Aorta (tissue), 5 donors: ENCODE results near the gene TRIM8. TPM values are rescaled to one million over a fixed set of nuclear protein-coding genes. Genes with fewer than 3 reads are reported as not detected.

Experiments
- ATAC-seq: fragments of 200-7000 bp; cut with Tn5 transposase; one replicate; pipeline ENCODE4 v1.9.1; 2022; ENCODE audit warnings: moderate library complexity; ENCODE audit not compliant: low FRiP score
- DNase-seq, 2 donors: peaks; one replicate each; pipeline ENCODE4 v3.0.0-alpha.2; 2020
- H3K27ac ChIP-seq, 2 donors: one replicate each; pipeline ENCODE4 v1.5.1; 2013; ENCODE audit warnings: low read length in 2 of 2, mild to moderate bottlenecking in 2 of 2, moderate library complexity in 2 of 2, control low read depth in 1 of 2, inconsistent platforms in 1 of 2, low read depth in 1 of 2
- H3K27me3 ChIP-seq, 2 donors: one replicate each; pipeline ENCODE4 v1.6.1; 2013; ENCODE audit warnings: control low read depth in 1 of 2, low read length in 1 of 2, mild to moderate bottlenecking in 1 of 2, moderate library complexity in 1 of 2; ENCODE audit not compliant: insufficient read depth in 2 of 2, control insufficient read depth in 1 of 2
- H3K36me3 ChIP-seq, 2 donors: one replicate each; pipeline ENCODE4 v1.6.1; 2013; ENCODE audit warnings: control low read depth in 1 of 2, low read length in 1 of 2, mild to moderate bottlenecking in 1 of 2; ENCODE audit not compliant: insufficient read depth in 2 of 2, control insufficient read depth in 1 of 2
- H3K4me1 ChIP-seq, 2 donors: one replicate each; pipeline ENCODE4 v1.6.1; 2013; ENCODE audit warnings: low read length in 2 of 2, control low read depth in 1 of 2, mild to moderate bottlenecking in 1 of 2, moderate library complexity in 1 of 2; ENCODE audit not compliant: insufficient read depth in 2 of 2, control insufficient read depth in 1 of 2
- H3K4me3 ChIP-seq, 2 donors: one replicate each; pipeline ENCODE4 v1.5.1; 2013; ENCODE audit warnings: low read length in 2 of 2, control low read depth in 1 of 2, mild to moderate bottlenecking in 1 of 2
- H3K9me3 ChIP-seq: one replicate; pipeline ENCODE4 v1.6.1; 2013; ENCODE audit warnings: mild to moderate bottlenecking, low read length; ENCODE audit not compliant: control insufficient read depth
- WGBS, 2 donors: extraction: QIAGEN DNeasy Blood & Tissue Kit; methylation state at CpG; one replicate each; pipeline ENCODE4 v1.1.7; 2013; 5-methylcytosine and 5-hydroxymethylcytosine counted together
- intact Hi-C, 2 donors: fragments of 100-400 bp; cut with DNase I; formaldehyde crosslinking; loops; one replicate each; pipeline versions ENCODE4 v1.14.2 to v1.15.0; 2022
- polyA plus RNA-seq, 2 donors: library from polyadenylated mRNA; stranded (reverse); fragments of 200-250 nt; gene quantifications; one replicate each; pipeline ENCODE4 v1.2.3, GENCODE V29; 2013
- total RNA-seq, 2 donors: library from RNA; stranded (reverse); fragmentation: NEBNext Ultra II Directional; extraction: Animal tissue kit (Norgen Biotek cat#: 25700); gene quantifications; one replicate each; pipeline ENCODE4 v1.2.1, GENCODE V29; 2021
- donor health status: healthy with polysubstance abuse.
- donor health status: Bipolar disorder and iron deficiency.
- donor health status: DM: no; HTN: no; CAD: no.
- donor health status: DM: no; HTN: no; CAD: no.
- donor health status: DM: yes; HTN: yes; CAD: no.

Gene TRIM8
- total and polyA plus RNA-seq, 4 donors, result 40.6 to 189 (median 99.2) TPM

DNA sequence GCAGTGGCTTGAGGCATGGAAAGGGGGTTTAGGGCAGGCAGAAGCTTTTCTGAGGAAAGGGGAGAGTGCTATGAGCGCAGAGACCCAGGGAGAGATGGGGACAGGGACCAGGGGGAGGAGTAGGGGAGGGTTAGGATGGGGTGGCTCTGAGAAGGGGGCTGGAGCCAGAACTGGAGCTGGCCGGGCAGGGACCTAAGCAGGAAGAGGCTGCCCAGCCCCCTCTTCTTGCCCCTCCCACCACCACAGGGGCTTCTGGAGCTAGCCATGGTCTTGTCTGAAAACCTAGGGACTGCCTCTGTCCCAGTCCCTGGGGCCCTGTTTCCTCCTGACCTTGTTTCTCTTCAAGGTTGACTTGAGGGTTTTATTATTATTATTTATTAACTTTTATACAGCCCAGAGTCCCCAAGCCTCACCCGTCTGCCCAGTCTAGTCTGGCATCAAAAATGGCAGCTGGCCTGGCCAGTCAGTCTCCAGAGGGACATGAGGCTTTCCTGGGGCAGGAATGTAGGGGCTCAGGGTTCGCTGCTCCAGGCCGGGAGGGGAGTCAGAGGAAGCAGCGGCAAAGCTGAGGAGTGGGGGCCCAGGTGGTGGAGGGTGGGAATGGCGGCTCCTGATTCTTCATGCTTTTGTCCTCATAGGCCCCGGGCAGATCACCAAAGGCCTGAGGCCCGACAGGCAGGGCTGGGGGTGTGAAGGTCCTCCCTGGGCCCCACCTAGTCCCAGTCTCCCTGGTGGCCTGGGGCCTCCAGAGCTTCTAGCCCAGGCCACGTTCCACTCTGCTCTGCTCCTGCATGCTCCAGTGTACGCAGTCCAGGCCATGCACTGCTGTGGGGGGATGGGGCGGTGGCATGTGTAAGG lies 5.7 kb downstream of the TRIM8 start:
- WGBS, 2 donors, result 54 to 57% methylated on average over 12 of the region's 12 CpGs
- Histone ChIP-seq H3K36me3 (no peaks in the 10 kb centered on the region), H3K27me3 (no peaks in the 10 kb centered on the region), H3K9me3 (no peaks in the 10 kb centered on the region), H3K27ac (no peak overlapping the region), H3K4me1 (no peaks in the 10 kb centered on the region), H3K4me3 (no peak overlapping the region)
- DNase-seq (peak in 1 of 2 donors; percentile 57), ATAC-seq (no peak)
- intact Hi-C loops, result loop anchor here (5.0 kb wide), 2 partner anchors 53 to 62 kb away; partner anchors contain the start of genes ARL3 (in 2 of the 2) and SFXN2 (in 2 of the 2)

DNA sequence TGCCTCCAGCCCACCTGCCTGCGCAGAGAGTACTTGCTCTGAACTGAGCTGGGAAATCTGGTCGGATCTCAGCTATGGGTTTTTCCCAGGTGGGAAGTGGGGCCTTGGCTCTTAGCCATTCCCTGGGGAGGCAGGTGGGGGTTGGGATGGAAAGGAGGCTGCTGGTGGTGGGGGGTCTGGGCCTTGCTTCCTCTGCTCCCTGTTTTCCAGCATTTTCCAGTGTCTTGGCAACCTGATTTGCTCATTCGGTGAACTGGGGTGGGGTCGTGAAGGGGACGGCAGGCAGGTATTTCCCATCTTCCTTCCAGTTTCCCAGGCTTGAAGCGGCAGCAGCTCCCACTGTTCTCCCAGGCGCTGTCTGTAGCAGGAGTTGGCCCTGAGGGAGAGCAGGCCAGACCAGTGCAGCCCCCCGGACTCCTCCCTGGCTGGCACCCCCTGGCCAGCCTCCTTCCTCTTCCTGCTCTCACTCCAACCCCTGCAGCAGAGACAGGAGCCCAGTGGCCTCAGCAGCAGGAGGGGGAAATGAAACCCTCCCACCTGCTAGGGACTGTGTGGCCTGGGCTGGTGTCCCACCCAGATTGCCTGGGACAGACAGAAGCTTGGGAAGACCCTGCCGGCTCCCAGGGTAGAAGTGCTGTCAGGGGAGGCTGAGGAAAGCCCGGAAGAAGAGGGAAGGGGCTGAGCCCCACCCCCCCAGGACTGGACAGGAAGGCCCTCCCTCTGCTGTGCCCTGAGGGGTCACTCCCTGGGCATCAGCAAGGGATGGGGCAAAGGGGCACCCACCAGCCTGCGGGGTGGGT lies 6.6 kb downstream of the TRIM8 start:
- intact Hi-C loops, result no loop called here
- Histone ChIP-seq H3K36me3 (peaks cover 0 to 2% of the 10 kb centered on the region in 2 donors), H3K9me3 (no peaks in the 10 kb centered on the region), H3K4me1 (no peaks in the 10 kb centered on the region), H3K27ac (no peak overlapping the region), H3K27me3 (no peaks in the 10 kb centered on the region), H3K4me3 (no peak overlapping the region)
- DNase-seq (peak in 1 of 2 donors; percentile 43), ATAC-seq (no peak)
- 56 to 63% methylated on average over 11 of the region's 11 CpGs for WGBS, 2 donors

DNA sequence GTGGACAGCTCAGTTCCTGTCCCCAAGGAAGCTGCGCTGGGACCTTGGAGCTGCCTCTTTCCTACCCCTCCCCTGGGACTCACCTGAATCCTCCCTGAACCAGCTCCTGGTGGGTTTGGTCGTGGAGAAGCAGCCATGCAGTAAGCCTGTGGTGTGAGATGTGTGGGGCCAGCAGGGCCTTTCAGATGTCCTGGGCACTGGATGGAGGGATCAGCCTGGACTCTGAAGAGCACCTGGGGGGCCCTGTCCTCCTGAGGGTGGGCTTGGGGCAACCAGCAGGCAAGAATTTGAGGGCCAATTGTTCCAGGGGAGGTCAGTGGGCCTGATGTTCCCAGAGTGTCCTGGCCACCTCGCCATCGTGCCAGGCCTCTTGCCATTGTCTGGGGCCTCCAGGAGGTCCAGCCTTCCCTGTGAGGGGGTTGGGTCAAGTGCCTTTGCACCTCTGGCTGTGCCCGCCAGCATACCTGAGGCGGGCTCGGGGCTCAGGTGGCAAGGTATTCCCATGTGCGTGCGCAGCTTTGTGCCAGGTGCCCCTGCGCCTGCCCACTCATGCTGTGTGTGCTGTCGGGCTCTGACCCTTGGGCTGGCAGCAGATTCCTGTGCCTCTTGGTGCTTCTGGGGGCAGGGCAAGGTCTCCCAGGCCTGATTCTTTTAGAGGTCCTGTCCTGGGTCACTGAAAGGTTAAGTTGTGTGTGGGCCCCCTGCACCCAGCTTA lies 7.3 kb downstream of the TRIM8 start:
- no peak for ATAC-seq
- H3K4me3 ChIP-seq, result no peak overlapping the region
- 80 to 81% methylated on average over 11 of the region's 11 CpGs for WGBS, 2 donors
- H3K9me3 ChIP-seq, result no peaks in the 10 kb centered on the region
- DNase-seq, result peak in 1 of 2 donors; percentile 55
- no peak overlapping the region for H3K27ac ChIP-seq
- no peaks in the 10 kb centered on the region for H3K4me1 ChIP-seq
- no peaks in the 10 kb centered on the region for H3K27me3 ChIP-seq
- H3K36me3 ChIP-seq, result peaks cover 0 to 8% of the 10 kb centered on the region in 2 donors
- intact Hi-C loops, result no loop called here

DNA sequence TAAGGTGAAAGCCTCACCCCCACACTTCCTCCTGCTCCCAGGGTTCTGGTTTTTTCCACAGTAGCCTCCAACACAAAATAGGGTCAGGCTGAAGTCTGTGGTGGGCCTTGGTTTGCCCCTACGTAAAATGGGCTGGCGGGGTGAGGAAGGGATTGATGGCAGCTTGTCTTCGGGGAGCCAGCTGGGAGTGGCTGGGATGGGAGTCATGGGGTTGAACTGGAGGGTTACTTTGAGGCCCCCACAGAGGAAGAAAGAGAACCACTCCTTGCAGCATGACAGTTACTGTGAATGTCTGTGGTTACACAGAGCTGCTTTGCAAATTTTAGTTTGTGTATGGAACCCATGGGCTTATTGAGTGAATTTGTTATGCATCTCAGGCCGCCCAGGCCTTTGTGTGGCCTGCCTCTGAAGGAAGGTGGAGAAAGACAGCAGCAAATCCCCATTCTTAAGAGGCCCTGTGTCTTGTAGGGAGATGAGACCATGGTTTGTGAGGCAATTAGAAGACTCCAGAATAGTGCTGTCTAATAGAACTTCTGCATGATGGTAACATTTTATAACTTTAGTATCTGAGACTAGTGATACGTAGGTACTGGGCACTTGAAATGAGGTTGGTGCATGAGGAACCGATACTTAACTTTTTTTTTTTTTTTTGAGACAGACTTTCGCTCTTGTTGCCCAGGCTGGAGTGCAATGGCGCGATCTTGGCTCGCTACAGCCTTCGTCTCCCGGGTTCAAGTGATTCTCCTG lies 8.1 kb downstream of the TRIM8 start:
- DNase-seq, result peak in 1 of 2 donors; percentile 22
- no peaks in the 10 kb centered on the region for H3K27me3 ChIP-seq
- H3K36me3 ChIP-seq, result peaks cover 0 to 8% of the 10 kb centered on the region in 2 donors
- H3K9me3 ChIP-seq, result no peaks in the 10 kb centered on the region
- intact Hi-C loops, result no loop called here
- H3K27ac ChIP-seq, result no peak overlapping the region
- ATAC-seq, result no peak
- 84 to 87% methylated on average over 12 of the region's 12 CpGs for WGBS, 2 donors
- no peak overlapping the region for H3K4me3 ChIP-seq
- H3K4me1 ChIP-seq, result no peaks in the 10 kb centered on the region

DNA sequence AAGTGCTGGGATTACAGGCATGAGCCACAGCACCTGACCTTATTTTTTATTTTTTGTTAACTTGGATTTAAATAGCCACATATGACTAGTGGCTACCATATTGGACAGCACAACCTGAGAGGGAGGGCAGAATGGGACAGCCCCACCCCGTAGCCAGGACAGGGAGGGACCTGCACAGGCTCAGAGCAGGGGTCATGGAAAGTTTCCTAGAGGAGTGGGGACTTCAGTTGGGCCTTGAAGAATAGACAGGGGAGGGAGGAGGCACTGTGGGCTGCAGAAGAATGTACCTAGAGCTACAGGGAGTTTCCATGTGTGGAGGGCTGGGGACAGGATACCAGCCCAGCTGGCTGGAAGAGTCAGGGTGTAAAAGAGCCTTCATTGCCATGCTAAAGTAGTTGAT lies 8.8 kb downstream of the TRIM8 start:
- no peak overlapping the region for H3K27ac ChIP-seq
- peak in 1 of 2 donors; percentile 14 for DNase-seq
- no peaks in the 10 kb centered on the region for H3K9me3 ChIP-seq
- intact Hi-C loops, result no loop called here
- peaks cover 0 to 8% of the 10 kb centered on the region in 2 donors for H3K36me3 ChIP-seq
- ATAC-seq, result no peak
- WGBS, 2 donors, result 86 to 96% methylated on average over 1 of the region's 1 CpG
- H3K27me3 ChIP-seq, result no peaks in the 10 kb centered on the region
- no peaks in the 10 kb centered on the region for H3K4me1 ChIP-seq
- no peak overlapping the region for H3K4me3 ChIP-seq

DNA sequence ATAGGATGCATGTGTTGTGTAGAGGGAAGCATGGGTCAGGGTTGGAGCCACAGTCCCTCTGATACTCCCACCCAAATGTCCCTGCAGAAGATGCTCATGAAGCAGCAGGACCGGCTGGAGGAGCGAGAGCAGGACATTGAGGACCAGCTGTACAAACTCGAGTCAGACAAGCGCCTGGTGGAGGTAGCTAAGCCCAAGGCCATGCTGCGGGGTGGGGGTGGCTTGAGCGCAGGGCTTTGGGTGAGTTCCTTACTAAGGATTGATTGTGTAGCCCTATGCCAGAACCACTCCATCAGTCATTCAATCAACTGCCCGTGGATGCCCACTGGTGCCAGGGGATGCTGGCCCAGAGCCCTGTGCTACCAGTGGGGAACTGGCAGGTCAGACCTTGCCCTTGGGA lies 10.3 kb downstream of the TRIM8 start:
- Histone ChIP-seq H3K4me1 (no peaks in the 10 kb centered on the region), H3K4me3 (no peak overlapping the region), H3K27me3 (no peaks in the 10 kb centered on the region), H3K27ac (no peak overlapping the region), H3K9me3 (no peaks in the 10 kb centered on the region), H3K36me3 (peaks cover 0 to 11% of the 10 kb centered on the region in 2 donors)
- ATAC-seq (no peak), DNase-seq (peak in 1 of 2 donors; percentile 60)
- 69 to 74% methylated on average over 7 of the region's 7 CpGs for WGBS, 2 donors
- intact Hi-C loops, result no loop called here

DNA sequence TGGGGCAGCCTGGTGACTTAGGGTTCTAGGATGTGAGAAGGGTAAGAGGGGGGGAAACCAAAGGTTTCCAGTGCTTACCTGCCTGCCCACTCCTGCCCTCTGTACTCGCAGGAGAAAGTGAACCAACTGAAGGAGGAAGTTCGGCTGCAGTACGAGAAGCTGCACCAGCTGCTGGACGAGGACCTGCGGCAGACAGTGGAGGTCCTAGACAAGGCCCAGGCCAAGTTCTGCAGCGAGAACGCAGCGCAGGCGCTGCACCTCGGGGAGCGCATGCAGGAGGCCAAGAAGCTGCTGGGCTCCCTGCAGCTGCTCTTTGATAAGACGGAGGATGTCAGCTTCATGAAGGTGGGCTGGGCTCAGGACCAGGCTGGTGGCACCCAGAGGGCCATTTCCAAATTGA lies 10.7 kb downstream of the TRIM8 start:
- H3K27ac ChIP-seq, result no peak overlapping the region
- DNase-seq (no peak), ATAC-seq (no peak)
- no peak overlapping the region for H3K4me3 ChIP-seq
- H3K36me3 ChIP-seq, result peaks cover 0 to 11% of the 10 kb centered on the region in 2 donors
- intact Hi-C loops, result no loop called here
- 88% methylated on average over 12 of the region's 12 CpGs for WGBS, 2 donors
- no peaks in the 10 kb centered on the region for H3K9me3 ChIP-seq
- H3K4me1 ChIP-seq, result no peaks in the 10 kb centered on the region
- no peaks in the 10 kb centered on the region for H3K27me3 ChIP-seq

DNA sequence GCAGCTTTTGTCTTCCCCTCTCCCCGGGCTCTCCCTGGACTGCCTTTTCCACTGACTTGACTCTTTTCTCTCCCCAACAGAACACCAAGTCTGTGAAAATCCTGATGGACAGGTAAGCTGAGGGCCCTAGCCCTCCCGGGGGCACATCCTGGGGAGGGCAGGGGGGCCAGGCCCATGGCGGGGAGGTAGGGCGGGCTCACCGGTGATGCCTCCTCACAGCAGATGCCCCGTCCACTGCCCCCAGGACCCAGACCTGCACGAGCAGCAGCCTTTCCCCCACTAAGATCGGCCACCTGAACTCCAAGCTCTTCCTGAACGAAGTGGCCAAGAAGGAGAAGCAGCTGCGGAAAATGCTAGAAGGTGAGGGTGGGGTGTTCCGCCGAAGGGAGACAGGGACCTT lies 11.7 kb downstream of the TRIM8 start:
- intact Hi-C loops, result no loop called here
- Histone ChIP-seq H3K36me3 (peaks cover 0 to 11% of the 10 kb centered on the region in 2 donors), H3K9me3 (no peaks in the 10 kb centered on the region), H3K4me1 (no peaks in the 10 kb centered on the region), H3K27me3 (no peaks in the 10 kb centered on the region), H3K27ac (no peak overlapping the region), H3K4me3 (no peak overlapping the region)
- ATAC-seq, result no peak
- no peak for DNase-seq
- 89 to 92% methylated on average over 12 of the region's 12 CpGs for WGBS, 2 donors
